ENCODE data around the gene COLEC11. TPM values are rescaled to one million over a fixed set of nuclear protein-coding genes. Genes with fewer than 3 reads are reported as not detected.

Gene COLEC11
- total RNA-seq, 1 experiment from 2014 or later: 0.39 TPM

DNA sequence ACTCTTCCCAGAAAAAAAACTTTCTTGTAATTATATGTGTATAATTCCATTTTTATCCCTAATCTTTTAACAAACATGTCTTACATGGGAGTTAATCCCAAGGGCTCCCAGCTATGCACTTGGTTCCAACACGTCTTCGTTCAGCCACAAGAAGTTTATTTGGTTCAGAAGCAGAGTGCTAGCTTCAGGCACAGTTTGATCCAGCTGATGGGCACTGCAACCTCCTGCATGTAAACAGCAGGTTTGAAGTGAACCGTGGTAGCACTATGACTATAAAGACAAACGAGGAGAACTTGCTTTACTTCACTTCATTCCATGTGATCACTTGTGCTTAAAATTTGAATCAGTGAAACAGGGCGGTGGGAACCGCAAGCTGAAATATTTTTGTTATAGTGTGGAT lies 29.8 kb upstream of the COLEC11 start:
- no peak for DNase-seq
- no peak overlapping the region for H3K4me2 ChIP-seq (ENCODE audit: insufficient read depth, insufficient read length, low read length)
- no peak overlapping the region for H3K18ac ChIP-seq (ENCODE audit: insufficient read length, low read depth, low read length)
- Mint-ChIP-seq H3K36me3 (ENCODE audit: insufficient read depth in 1 of 3, low read depth in 3 of 3) (peaks cover 6 to 23% (median 17%) of the 10 kb centered on the region in 3 experiments; a peak in 6 of 7 replicates), H3K4me3 (no peak overlapping the region), H3K27ac (peak overlapping the region in 2 of 3 experiments; percentile 49 to 52; a peak in 2 of 7 replicates), H3K4me1 (no peaks in the 10 kb centered on the region; a peak in 1 of 4 replicates), H3K9me3 (no peaks in the 10 kb centered on the region), H3K27me3 (ENCODE audit: low read depth) (no peaks in the 10 kb centered on the region; the same call in none of the 2 replicates)
- no peak overlapping the region for H4K5ac ChIP-seq (ENCODE audit: insufficient read length, low read depth, low read length)
- no peak overlapping the region for H2BK5ac ChIP-seq (ENCODE audit: insufficient read length, low read length)
- no peaks in the 10 kb centered on the region for H3K27me3 ChIP-seq (ENCODE audit: insufficient read depth, low read length)
- H3K14ac ChIP-seq (ENCODE audit: insufficient read depth, low read length): no peak overlapping the region
- no peak overlapping the region for H2AFZ ChIP-seq (ENCODE audit: low read length)
- no peak overlapping the region for H3K56ac ChIP-seq (ENCODE audit: insufficient read length, low read depth, low read length)
- H3K4me1 ChIP-seq (ENCODE audit: insufficient read depth, low read length): no peaks in the 10 kb centered on the region
- H2AK5ac ChIP-seq (ENCODE audit: insufficient read length, low read length): no peak overlapping the region
- TF ChIP-seq, protein P1, sequence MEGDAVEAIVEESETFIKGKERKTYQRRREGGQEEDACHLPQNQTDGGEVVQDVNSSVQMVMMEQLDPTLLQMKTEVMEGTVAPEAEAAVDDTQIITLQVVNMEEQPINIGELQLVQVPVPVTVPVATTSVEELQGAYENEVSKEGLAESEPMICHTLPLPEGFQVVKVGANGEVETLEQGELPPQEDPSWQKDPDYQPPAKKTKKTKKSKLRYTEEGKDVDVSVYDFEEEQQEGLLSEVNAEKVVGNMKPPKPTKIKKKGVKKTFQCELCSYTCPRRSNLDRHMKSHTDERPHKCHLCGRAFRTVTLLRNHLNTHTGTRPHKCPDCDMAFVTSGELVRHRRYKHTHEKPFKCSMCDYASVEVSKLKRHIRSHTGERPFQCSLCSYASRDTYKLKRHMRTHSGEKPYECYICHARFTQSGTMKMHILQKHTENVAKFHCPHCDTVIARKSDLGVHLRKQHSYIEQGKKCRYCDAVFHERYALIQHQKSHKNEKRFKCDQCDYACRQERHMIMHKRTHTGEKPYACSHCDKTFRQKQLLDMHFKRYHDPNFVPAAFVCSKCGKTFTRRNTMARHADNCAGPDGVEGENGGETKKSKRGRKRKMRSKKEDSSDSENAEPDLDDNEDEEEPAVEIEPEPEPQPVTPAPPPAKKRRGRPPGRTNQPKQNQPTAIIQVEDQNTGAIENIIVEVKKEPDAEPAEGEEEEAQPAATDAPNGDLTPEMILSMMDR (conservative IDR thresholded peaks at IDR 0.05): no peak
- H4K91ac ChIP-seq (ENCODE audit: insufficient read length, low read depth, low read length): no peak overlapping the region
- H3K27ac ChIP-seq (ENCODE audit: insufficient read length, low read depth, low read length): no peak overlapping the region
- H3K23me2 ChIP-seq (ENCODE audit: insufficient read length, low read depth, low read length, poor library complexity, severe bottlenecking): no peaks in the 10 kb centered on the region
- no peak overlapping the region for H2BK15ac ChIP-seq (ENCODE audit: low read depth, low read length)
- no peaks in the 10 kb centered on the region for H3K79me2 ChIP-seq (ENCODE audit: insufficient read depth, low read length)
- H2BK12ac ChIP-seq (ENCODE audit: insufficient read length, low read depth, low read length): no peak overlapping the region
- no CpG with 5 or more reads among the region's 6 CpGs for WGBS (ENCODE audit: extremely low coverage, insufficient read length, low lambda C conversion rate)
- no peak overlapping the region for H3K9ac ChIP-seq (ENCODE audit: extremely low read depth, insufficient read length, low read length)
- H3K79me1 ChIP-seq (ENCODE audit: insufficient read depth, low read depth, low read length, poor library complexity, severe bottlenecking): no peaks in the 10 kb centered on the region
- no peak overlapping the region for H4K8ac ChIP-seq (replicated peaks; ENCODE audit: insufficient read length, low read depth, low read length)
- no peak overlapping the region for H3K4ac ChIP-seq (ENCODE audit: low read depth, low read length)
- no peak overlapping the region for H3K23ac ChIP-seq (ENCODE audit: insufficient read length, low read depth, low read length)
- H3T11ph ChIP-seq (ENCODE audit: low read length): no peak overlapping the region
- no peaks in the 10 kb centered on the region for H3K9me3 ChIP-seq (ENCODE audit: control insufficient read depth, low read depth, low read length)
- H2BK120ac ChIP-seq (ENCODE audit: low read depth, low read length, poor library complexity, severe bottlenecking): no peak overlapping the region
- H4K20me1 ChIP-seq (ENCODE audit: control insufficient read depth, insufficient read depth, insufficient read length): peaks cover 4% of the 10 kb centered on the region
- H2BK20ac ChIP-seq (ENCODE audit: low read depth, low read length, poor library complexity, severe bottlenecking): no peak overlapping the region

Data from H9 (cell line).